Hematopoietic multipotent progenitor cell treated with erythropoietin and hydrocortisone succinate and interleukin-3 and kit ligand, for 17 days (in vitro differentiated cells): ENCODE results near the gene FALEC.

ENCODE experiments used
- DNase-seq: peaks from one replicate; pipeline ENCODE4 v3.0.0-alpha.2; 2015; ENCODE audit warnings: low spot score

FALEC gene

DNA sequence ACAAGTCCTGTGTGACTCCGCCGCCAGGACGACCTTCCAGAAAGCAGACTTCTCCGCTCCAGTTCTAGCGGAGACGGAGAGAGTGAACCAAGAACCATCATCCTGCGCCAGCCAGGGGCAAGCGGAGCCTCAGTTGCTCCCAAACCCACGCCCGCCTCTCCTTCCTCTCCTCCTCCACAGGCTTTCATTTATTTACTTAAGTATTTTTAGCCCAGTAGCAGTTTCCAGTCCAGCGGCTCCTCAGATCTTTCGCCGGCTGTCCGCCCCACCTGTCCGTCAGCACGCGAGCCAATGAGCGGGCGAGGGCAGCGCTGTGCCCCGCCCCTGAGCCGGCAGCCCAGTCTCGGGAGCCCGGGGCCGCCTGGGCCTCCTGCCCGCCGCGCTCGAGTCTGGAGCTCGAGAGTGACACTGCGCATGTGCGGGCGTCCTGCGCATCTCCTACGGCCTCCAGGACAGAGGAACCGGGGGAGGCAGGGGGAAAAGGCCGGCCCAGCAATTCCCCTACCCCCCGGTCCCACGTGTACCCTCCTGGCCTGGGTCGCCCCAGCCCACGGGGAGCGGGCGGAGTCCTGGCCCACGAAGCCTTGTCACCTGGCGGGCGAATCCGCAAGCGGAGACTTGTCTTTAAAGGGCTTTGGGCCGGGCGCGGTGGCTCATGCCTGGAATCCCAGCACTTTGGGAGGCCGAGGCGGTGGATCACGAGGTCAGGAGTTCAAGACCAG, at the start of gene FALEC:
FALEC (plus strand) TSS at position 425 of the 722 bp plus-strand sequence.
- DNase-seq, result peak; percentile 97

DNA sequence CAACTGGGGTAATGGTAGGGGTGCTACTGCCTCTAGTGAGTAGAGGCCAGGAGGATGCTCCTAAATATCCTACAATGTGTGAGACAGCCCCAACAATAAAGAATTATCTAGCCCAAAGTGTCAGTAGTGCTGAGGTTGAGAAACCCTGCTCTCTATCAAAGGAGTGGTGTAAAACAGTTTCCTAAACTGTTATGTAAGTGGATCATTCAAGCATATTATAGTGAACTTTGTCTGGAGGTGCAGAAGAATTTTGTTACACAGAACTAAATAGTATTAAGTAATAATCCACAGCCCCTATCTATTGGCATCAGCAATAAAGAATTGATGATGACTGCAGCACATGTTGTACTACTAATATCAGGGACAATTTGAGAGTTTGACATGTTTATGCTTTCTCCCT, 48.6 kb upstream of the FALEC start:
- no peak for DNase-seq

DNA sequence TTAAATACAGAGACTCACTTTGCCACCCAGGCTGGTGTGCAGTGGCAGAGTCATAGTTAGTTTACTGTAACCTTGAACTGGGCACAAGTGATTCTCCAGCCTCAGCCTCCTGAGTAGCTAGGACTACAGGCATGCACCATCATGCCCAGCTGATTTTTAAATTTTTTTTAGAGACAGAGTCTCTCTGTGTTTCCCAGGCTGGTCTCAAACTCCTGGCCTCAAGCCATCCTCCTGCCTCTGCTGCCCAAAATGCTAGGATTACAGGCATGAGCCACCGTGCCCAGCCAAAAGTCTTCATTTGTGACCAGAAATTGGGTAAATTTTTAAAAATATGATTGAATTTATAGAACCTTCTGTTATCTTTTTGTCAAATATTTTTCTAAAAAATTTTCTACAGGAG, 46.3 kb upstream of the FALEC start:
- DNase-seq, result no peak

DNA sequence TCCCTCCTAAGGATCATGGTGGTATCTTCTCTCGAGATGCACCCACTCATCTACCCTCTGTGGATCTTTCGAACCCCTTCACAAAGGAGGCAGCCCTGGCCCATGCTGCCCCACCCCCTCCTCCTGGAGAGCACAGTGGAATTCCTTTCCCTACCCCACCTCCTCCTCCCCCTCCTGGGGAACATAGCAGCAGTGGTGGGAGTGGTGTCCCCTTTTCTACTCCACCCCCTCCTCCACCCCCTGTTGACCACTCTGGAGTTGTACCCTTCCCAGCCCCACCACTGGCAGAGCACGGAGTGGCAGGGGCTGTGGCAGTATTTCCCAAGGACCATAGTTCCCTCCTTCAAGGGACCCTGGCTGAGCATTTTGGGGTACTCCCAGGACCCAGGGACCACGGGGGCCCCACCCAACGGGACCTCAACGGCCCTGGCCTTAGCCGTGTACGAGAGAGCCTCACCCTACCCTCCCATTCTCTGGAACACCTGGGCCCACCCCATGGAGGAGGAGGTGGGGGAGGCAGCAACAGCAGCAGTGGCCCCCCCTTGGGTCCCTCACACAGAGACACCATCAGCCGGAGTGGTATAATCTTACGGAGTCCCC, 42.9 kb upstream of the FALEC start:
- DNase-seq, result no peak

DNA sequence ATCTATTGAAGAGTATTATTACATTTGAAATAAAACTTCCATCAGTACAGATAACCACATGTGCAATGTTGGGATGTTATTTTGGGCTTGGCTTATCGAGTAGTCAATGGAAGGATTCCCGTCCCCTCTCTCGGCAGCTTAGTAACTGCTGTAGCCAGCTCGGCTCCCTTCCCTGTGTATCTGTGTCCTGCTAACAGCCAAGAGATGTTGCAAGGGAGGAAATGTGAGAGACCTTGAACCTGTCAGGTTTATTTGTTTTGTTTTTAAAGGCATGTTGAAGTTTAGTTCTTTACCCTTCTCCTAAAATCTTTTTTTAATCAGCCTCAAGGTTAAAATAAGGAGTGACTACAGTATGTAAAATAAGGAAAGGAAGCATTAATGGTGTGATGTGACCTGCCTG, 41.9 kb upstream of the FALEC start:
- no peak for DNase-seq

DNA sequence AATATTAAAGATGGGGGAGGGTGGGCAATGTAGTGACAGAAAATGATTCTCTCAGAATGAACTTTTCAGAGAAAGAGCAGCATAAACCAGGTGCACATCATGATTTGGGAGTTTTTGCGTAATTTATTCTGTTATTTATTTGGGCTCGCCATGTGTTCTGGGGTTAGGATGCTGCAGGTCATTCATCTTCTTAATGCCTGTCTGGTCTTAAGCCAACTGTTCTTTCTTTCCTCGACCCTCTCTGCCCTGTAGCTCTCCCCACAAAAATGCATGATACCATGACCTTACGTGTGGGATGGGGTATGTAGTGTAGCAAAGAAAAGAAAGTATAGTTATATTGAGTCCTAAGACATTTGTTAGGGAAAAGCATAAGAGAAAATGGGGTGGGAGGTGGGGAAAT, 40.7 kb upstream of the FALEC start:
- DNase-seq, result no peak

DNA sequence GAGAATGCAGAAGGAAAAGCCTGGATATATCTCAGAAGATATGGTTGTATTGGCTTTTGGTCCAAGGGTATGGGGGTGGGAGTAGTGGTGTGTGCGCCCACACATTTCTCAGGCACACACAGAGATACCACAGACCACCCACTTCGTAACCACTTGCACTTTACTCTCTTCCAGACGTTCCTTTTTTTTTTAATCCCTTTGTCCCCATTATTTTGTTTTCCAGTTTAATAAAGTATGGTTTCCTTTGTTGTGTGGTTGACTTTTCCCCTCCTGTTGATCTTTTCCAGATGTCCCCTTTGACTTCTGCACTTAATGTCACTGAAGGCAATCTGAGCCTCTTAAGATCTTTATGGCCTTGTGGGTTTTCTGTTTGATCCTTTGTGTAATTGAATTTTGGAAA, 38.8 kb upstream of the FALEC start:
- DNase-seq, result no peak

DNA sequence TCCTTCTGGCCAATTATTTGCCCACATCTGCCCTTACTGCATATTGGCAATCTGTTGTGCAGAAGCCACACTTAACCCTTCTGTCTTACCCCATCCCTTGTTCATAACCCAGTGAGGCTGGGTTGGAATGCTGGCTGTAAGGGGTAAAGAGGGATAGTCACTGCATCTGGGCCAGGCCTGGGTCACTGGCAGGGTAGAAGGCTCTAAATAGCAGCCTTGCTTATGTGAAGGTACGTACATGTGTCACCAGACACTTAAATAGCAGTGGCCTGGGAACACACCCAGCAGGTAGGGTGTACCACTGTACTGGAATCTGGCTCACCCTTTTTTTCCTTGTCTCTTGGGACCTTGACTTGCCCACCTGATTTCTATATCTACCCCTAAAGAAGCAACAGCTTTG, 38.2 kb upstream of the FALEC start:
- no peak for DNase-seq

DNA sequence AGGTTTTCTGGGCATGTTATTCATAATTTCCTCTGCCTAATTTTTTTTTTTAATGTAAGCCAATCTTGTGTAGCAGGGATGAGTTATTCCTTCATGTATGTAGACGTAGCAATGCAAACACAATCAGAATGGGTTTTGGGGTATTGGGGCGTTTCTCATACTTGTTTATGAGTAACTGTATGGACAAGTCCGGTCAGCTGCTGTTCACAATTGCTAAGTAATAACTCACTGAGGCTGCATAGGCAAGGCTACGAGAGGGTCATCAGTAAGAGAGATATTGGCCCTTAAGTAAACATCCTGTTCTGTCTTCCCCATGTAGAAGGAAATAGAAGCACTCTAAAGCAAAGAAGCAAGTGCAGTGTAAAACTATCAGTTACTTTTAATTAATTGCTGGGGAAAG, 37.8 kb upstream of the FALEC start:
- no peak for DNase-seq

DNA sequence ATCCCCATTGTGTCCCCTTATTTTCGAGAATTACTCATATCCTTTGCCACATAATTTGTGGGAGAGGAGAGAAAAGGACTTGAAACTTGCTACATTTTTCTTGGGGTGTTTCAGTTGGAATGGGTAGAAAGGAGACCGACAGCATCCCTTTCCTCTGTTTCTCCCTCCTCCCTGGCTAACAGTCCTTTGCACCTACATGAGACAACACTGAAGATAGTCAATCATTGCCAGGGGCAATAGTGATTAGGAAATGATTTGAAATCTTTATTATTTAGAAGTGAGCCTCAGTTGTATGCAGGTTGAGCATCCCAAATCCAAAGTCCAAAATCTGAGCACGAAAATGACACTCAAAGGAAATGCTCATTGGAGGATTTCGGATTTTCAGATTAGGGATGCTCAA, 36.2 kb upstream of the FALEC start:
- no peak for DNase-seq

DNA sequence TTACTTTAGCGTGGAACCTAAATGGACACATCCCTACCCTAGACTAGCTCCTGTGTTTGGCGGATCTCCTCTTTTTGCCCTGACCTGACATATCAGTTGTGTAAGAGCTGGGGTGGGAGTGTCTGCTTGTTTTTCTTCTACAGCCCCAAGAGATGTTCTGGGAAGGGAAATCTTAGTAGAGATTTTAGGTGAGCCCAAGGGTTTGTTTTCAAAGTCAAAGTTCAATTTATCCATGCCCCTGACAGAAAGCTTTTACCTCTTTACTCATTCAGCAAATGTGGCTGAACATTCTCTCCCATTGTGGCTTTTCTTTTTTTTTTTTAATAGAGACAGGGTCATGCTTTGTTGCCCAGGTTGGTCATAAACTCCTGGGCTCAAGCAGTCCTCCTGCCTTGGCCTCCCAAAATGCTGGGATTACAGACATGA, 35.6 kb upstream of the FALEC start:
- DNase-seq, result no peak

DNA sequence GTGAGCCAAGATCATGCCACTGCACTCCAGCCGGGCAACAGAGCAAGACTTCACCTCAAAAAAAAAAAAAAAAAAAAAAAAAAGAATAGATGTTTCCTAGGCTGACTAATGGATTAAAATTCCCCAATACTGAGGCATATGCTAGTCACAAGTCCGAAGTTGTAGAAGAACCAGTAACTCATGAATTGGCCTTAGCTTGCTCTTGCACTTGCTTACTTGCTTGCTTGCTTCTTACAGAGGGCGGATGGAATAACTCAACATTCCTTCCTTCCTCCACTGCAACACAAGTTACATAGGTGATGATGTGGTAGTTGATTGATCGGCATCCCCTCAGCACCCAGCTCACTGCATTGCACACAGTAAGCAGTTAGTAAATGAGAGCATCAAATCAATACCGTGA, 31.1 kb upstream of the FALEC start:
- no peak for DNase-seq

DNA sequence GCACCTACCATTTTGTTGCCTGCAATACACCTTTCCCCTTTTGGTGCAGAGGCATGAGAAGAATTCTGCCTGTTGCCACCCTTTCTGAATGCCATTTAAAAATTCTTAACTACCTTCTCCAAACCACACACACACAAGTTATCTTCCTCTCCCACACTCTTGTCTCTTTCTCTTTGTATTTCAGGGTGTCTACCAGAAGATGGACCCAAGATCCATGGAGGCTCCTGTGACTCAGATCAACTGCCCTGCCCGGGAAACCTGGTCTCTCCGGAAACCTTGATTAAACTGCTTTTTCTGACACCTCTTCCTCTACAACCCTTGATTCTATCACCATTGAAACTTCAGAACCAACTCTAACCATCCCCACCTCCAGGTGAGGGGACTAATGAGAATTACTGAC, 30.7 kb upstream of the FALEC start:
- no peak for DNase-seq

DNA sequence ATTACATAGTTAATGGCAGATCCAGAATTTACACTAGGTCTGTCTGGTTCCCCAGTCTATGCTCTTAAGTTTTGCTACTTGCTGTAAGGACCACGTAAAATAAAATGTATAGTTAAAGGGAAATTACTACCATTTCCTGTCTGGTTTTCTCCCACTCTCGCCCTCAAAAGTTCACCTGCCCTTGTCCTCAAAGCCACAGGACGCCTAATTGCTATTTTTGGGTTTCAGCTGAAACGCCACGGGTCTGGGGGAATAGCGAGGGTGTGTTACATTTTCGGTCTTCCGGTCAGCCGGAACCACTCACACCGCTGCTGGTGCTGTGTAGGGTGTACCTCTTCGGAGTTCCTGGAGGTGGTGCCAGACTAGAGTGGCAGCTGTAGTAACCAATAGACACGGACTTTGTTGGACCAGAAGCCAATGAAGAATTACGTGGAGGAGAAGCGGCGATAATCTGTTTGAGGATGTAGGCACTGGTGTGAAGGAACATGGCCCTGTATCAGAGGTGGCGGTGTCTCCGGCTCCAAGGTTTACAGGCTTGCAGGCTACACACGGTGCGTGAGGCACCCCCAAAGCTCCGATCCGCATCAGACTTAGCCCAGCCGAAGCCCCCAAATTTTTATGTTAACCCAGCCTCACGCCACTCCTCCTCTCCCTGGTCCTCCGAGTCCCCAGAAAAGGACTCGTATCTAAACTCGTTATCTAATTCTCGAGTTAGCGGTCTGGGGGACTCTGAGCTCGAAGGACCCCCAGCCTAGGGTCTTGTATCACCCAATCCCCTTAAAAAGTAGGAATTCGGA, 28.4 kb upstream of the FALEC start, which contains the start of gene TARS2:
TARS2 (plus strand) TSS at position 454 of the 797 bp plus-strand sequence; CDS start at position 486, 32 bp downstream.
- peak; percentile 98 for DNase-seq

DNA sequence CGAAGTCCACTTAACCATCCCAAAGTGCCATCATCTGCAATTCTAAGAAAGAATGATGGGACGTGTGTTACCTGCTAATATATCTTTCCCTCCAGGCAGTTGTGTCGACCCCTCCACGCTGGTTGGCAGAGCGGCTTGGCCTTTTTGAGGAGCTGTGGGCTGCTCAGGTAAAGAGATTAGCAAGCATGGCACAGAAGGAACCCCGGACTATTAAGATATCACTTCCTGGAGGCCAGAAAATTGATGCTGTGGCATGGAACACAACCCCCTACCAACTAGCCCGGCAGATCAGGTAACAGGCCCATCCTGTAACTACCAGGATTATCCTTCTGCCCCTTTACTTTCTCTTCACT, 27.8 kb upstream of the FALEC start:
- DNase-seq, result no peak

DNA sequence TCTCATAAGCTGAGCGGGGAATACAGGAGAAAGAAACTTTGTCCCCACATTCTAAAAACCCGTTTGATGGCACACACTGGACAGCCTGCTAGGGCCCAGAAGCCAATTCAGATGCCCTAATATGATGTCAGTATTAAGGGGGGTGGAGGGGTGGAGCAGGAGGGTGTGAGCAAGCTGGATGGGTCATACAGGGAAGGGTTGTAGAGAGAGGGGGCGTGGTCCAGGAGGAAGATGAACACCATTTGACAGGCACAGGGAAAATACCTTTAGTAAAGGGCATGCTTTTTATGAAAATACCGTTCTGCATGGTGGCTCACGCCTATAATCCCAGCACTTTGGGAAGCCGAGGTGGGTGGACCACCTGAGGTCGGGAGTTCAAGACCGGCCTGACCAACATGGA, 22.4 kb upstream of the FALEC start:
- DNase-seq, result no peak

DNA sequence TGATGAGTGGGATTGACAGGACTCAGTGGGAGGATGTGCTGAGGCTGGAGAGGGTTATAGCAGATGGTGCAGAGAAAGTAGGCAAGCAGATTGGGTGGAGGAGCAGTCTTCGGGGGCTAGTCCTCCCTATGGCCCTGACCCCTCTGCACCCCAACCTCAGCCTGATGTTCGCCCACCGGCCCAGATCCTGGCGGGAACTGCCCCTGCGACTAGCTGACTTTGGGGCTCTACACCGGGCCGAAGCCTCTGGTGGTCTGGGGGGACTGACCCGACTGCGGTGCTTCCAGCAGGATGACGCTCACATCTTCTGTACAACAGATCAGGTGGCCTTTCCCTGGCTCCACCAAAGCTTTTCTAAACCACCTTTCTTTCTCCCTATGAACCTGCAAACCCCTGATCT, 17.2 kb upstream of the FALEC start:
- DNase-seq, result no peak

DNA sequence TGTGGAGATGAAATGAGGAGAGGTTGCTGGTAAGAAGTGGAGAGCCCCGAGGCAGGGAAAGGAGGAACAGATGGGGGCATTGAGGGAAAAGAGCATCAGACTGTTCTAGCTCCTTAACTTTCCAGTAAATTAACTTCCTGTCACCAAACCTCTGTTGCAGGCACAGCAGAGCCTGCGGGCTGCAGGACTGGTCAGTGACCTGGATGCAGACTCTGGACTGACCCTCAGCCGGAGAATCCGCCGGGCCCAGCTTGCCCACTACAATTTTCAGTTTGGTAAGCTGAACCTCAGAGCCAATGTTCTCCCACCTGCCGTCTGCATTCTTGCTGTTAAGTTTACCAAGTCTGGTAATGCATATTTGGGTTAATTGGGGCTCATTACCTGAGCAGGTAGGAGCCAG, 10.1 kb upstream of the FALEC start:
- no peak for DNase-seq

DNA sequence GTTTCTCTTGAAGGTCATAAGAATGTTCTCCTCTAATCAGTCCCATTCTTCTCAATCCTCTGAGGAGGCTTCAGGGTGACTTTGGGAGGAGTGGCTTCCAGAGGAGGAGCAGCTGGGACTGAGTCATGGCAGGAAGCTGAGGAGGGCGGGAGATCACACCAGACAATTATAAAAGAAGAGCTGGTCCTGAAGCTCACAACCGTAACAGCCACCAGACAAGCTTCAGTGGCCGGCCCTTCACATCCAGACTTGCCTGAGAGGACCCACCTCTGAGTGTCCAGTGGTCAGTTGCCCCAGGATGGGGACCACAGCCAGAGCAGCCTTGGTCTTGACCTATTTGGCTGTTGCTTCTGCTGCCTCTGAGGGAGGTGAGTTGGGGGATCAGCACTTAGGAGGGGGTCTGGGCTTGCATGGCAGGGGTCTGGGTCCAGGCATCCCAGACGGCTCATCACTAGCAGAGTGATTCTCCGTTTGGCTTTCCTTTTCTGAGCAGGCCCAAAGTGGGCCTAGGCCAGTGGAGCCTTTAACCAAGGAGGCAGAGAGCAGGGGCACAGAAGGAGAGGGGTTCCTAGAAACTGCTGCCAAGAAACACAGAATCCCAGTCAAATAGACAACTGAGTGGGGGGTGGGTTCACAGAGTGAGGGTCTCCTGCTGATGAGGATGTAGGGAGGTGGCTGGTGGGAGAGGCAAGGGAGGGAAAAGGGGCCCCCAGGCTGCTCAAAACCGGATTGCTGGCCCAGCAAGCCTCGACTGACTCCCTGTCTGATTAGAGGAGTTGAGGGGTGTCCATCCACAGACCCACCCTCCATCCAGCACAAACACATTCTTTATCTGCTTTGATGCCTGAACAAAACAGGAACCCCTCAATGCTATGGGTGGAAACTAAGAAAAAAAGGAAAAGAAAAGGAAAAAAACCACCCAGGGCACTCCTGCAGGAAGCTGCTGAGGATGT, 7.4 kb upstream of the FALEC start, which contains the start of gene ECM1:
ECM1 (plus strand) TSS at position 198 of the 953 bp plus-strand sequence; CDS start at position 299, 101 bp downstream.
- DNase-seq, result no peak

DNA sequence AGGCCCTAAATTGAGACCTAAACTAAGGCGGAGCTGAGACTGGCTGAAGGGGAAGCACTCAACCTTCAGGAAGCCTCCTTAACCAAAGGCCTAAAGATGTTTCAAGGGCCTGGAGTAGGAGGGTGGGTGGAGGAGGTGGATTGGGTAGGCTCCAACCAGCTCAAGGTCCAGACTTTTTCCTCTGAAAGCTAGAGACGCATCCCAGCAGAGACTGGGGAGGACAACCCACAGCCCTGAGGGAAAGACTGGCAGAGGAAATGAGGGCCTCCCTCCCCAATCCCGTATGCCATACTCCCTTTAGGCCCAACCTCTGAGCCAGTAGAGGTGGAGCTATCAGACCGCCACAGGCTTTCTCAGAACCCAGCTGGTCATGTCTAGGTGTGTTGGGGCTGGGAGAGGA, 6.6 kb upstream of the FALEC start:
- no peak for DNase-seq

DNA sequence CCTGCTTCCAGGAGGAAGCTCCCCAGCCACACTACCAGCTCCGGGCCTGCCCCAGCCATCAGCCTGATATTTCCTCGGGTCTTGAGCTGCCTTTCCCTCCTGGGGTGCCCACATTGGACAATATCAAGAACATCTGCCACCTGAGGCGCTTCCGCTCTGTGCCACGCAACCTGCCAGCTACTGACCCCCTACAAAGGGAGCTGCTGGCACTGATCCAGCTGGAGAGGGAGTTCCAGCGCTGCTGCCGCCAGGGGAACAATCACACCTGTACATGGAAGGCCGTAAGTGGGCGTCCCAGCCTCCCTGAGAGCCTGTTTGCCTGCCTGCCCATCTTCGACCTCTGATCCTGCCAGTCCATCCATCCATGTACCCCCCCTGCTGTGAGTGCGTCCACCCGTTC, 4.0 kb upstream of the FALEC start:
- DNase-seq, result no peak
